Fibroblast of skin of abdomen (primary cell): ENCODE results near the gene SPECC1.
"Not testable (repeated sequence)": the region's sequence is repeated elsewhere in the genome, so short reads cannot be mapped to it uniquely, and the experiment has no call there.

ENCODE experiments used
- DNase-seq: peaks from one replicate; pipeline ENCODE4 v3.0.0-alpha.2; 2013

Gene SPECC1

DNA sequence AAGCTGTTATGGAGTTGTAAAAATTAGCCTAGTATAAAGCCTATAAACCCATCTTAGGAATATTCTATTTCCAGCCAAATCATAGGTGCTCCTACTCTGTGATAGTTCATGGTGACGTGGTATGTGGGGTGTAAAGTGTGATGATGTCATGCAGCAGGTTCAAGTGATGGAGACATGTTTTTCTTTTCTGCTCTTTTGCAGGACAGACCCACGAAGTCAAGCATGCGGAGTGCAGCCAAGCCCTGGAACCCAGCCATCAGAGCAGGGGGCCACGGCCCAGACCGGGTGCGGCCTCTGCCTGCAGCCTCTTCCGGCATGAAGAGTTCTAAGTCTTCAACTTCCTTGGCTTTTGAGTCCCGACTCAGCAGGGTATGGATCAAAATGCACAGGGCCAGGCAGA lies 87.3 kb downstream of the SPECC1 start:
- no peak for DNase-seq

DNA sequence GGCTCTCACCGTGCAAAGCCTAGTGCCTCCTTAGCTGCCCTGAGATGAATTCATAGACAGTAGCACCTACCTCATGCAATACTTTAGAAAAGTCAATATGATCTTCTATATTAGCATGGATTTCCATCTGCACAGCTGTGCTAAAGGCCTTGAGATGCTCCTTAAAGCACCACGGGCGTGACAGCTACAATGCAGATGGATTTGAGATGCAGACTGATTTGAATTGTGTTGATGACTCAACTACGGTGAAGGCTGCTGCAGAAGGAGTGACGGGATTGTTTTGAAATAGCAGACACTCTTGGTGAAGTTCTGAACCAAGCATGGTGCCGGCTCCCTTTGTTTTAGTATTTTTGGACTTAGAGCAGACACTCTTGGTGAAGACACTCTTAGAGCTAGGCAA lies 88.2 kb downstream of the SPECC1 start:
- DNase-seq, result no peak

DNA sequence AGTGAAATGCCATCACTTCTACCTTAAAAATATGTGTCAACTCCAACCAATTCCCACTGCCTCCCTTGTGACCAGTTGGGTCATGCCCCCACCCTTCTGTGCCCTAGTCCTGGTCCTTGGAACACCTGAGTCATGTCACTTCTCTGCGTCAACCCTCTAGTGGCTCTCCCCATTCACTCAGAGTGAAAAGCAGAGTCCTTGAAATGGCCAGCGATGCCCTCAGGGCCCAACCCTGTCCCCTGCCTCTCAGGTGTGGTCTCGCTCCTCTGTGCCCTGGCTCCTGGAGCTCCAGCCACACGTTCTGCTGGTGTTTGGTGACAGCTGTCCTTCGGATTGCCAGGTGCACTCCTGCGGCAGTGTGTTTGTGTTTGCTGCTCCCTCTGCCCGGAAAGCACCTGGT lies 89.2 kb downstream of the SPECC1 start:
- no peak for DNase-seq

DNA sequence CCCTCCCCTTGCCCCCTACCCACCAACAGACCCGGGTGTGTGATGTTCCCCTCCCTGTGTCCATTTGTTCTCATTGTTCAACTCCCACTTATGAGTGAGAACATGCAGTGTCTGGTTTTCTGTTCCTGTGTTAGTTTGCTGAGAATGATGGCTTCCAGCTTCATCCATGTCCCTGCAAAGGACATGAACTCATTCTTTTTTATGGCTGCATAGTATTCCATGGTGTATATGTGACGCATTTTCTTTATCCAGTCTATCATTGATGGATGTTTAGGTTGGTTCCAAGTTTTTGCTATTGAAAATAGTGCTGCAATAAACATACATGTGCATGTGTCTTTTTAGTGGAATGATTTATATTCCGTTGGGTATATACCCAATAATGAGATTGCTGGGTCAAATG lies 91.6 kb downstream of the SPECC1 start:
- not testable (repeated sequence) for DNase-seq

DNA sequence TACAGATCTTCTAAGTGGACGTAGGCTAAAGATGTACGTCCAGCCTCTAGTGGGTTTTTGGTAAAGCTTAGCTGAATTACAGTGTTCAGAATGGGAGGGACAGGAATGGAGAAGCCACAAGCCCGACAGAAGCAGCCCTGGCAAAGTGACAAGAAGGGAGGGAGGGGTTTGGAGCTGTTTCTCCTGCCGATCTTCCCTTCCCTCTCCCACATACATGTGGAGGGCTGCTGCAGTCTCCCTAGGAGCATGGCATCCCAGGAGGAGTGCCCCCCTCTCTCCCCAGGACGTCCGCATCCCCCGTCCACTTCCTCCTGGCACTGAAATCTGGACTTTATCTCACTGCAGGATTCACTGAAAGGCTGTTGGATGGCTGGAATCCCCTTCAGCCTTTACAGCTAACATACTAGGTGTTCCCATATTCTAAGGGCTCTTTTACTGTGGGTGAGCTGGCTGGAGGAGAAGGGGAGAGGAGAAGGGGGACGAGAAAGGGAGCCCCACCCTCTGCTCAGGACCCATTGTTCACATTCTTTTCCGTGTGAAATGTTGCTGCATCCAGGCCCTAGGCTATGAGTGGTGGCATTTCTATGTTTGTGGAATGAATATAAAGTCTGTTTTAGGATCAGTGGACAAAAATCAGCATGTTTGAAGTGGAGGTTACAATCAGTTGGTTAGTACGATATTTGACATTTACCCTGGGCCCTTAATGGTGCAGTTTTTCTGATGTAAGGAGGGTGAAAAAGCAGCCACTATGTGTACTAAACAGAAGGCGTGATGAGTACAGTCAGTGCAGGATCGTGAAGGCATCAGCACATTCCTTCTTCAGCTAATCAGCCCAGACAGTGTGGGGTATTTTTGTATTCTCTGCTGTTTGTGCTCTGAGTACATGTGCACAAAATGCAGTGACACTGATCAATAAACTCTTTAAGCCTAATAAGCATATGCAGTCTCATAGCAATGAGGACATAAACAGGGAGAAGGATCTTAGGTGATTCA lies 94.6 kb downstream of the SPECC1 start:
- DNase-seq, result peak; percentile 8

DNA sequence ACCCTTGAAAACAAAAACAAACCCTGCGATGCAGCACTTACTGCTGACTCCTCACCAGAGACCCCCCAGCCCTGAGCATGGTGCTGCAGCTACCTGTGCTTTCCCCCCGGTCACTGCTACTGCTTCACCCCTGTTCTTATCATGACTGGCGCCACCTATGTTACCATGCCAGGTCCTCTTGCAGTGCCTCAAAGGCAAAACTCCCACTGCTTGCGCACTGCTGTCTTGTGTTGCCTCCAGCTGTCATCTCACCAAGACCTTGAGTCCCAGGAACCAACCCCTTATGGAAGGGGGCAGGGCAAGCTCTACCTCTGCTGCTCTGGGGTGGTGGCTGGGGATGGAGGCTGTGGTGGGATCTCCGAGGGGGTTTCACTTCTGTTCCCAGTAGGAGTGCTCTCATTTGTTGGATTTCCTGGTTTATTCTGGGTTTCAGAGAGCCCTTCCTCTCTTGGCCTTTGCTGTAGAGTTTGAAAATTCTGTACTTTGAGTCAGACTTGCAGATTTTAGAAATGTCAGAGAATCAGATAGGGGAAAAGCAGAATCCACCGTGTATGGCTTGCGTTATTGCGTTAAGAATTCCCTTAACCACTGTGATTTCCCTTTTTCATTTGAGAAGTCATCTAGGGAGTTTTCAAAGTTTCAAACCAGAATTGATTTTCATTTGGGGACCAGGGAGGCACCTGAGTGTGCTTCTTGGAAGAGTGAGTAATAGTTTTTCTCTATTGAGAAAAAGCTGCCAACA lies 96.6 kb downstream of the SPECC1 start:
- no peak for DNase-seq

DNA sequence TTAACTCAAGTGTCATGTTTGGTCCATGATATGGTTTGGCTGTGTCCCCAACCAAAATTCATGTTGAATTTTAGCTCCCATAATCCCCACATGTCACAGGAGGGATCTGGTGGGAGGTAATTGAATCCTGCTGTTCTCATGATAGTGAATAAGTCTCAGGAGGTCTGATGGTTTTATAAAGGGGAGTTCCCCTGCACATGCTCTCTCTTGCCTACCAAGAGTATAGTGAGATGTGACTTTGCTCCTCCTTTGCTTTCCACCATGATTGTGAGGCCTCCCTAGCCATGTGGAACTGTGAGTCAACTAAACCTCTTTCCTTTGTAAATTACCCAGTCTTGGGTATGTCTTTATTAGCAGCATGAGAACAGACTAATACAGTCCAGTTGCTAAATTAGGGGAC lies 97.3 kb downstream of the SPECC1 start:
- not testable (repeated sequence) for DNase-seq

DNA sequence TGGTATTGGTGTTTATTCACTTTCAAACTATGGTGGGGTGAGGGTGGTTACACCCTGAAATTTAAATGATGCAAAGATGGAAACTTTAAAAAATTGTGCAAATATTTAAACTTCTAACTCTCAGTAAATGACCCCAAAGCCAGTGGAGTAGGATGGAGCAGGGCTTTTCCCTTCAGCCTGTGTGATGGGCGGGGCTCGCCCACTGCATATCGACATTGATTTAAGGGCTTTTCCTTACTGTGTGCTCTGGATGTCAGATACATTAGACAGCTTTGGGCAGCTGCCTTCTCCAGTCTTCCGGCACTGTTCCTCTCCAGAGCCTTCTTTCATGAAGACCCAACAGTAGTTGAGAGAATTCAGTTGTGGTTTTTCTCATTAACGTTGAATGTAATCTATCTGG lies 99.9 kb downstream of the SPECC1 start:
- no peak for DNase-seq

DNA sequence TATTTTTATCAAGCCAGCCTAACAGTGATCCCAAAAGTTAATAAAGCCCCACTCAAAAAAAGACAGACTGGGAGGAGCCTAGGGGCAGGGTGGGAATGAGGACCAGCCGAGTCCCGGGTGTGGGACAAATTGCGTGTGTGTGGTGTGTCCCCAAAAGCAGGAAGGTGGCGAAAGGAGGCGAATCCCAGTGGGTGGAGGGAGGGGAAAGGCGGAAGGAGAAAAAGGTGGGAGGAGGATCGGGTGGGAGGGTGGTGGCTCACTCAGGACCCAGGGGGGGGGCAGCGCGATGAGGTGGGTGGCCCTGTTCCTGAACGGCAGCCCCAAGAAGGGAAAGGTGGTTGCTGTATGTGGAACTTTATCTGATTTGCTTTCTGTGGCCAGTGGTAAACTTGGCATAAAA lies 102.4 kb downstream of the SPECC1 start:
- no peak for DNase-seq

DNA sequence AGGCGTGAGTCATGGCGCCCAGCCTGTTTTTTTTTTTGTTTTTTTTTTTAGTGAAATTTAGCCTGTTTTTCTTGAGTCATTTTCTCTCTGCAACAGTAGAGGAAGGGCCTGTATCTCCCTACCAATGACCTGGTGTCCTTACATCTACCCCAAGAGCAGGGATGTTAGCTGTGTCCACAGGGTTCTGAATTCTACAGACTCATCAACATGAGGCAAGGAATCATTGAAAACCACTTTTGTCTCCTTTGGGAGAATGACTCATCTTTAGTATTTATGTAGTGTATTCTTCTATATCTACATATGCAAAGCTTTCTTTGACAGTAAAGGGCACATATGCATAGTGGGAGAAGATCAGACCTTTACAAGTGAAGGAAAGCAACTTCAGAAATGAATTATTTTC lies 105.3 kb downstream of the SPECC1 start:
- peak; percentile 13 for DNase-seq

DNA sequence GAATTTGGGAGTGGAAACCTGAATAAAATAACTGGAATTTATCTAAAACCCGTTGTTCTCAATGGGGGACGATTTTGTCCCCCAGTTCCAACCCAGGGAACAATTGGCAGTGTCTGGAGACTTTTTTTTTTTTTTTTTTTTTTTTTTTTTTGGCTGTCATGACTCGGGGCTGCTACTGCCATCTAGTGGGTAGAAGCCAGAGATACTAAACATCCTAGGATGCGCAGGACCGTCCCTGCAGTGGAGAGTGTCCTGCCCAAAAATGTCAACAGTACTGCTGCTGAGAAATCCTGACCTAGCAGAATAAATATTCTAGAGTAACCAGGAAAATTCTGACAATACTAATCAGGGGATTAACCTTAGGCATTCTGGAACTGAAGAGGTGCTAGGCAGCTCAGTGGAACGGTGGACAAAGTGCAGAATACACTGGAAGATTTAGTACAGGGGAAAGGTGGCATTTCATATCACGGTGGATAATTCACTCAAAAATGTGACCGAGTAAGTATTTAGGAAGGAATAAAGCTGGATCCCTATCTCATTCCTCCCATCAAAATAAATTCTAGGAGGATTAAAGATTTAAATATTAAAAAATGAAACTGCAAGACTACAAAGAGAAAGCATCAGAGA lies 107.6 kb downstream of the SPECC1 start:
- peak; percentile 42 for DNase-seq

DNA sequence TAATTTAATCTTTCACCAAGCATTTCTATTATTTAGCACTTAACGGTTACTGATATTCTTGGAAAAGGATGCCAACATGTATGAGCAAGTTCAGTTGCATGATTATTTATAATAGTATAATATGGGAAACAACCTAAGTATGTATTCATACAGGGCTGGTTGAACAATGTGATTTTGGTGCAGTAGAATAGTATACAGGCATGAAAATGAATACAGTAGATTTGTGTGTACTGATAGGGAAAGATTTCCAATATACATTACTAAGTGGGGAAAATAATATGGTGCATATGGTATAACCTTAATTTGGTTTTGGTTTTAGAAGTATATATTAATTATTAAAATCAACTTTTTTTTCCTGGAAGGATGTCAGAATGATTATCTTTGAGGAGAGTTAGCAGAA lies 109.1 kb downstream of the SPECC1 start:
- no peak for DNase-seq

DNA sequence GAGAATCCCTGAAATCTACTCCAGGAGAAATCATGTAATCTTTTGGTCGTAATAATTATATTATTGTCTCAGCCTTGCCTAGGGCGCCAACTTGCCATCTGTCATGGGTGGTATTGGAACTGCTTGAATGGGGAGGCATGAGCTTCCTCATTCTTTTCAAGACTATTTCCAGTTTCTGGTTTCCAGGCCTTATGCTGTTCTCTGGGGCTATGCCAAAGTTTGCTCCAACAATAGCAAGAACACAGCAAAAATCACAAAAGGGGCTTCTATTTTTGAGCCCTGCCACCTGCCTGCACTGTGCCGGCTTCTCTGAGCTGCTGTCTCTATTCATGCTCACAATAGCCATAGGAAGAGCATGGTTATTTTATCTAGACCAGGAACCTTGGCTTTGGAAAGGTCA lies 111.7 kb downstream of the SPECC1 start:
- DNase-seq, result no peak

DNA sequence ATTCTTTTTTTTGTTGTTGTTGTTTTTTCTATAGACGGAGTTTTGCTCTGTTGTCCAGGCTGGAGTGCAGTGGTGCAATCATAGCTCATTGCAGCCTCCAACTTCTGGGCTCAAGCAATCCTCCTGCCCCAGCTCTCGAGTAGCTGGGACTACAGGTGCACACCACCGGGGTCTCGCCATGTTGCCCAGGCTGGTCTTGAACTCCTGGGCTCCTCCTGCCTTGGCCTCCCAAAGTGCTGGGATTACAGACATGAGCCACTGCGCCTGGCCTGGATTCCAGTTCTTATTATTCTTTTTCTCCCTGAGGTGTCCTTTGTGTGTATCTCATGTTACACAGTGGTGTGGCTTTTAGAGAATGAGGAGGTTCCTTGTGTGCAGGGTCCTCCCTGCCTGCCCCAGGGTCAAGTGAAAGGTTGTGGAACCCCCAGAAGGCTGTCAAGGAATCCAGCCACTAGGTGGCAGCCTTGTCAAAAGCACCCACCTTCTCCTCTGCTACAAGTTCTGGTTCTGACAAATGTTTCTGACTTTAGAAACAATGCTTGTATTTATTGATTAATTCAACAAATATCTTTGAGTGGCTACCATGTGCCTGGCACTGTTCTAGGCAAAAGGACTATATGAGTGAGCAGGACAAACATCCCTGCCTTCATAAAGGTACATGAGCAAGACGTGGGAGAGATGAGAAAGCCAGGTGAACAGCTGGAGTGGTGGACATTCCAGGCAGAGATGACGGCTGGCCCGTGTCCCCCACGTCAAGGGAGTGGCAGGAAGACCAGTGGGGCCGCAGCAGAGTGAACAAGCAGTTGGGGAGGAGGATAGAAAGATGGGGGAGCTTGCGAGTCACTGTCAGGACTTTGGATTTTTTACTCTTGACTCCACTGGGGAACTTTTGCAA lies 112.4 kb downstream of the SPECC1 start:
- DNase-seq, result peak; percentile 48

DNA sequence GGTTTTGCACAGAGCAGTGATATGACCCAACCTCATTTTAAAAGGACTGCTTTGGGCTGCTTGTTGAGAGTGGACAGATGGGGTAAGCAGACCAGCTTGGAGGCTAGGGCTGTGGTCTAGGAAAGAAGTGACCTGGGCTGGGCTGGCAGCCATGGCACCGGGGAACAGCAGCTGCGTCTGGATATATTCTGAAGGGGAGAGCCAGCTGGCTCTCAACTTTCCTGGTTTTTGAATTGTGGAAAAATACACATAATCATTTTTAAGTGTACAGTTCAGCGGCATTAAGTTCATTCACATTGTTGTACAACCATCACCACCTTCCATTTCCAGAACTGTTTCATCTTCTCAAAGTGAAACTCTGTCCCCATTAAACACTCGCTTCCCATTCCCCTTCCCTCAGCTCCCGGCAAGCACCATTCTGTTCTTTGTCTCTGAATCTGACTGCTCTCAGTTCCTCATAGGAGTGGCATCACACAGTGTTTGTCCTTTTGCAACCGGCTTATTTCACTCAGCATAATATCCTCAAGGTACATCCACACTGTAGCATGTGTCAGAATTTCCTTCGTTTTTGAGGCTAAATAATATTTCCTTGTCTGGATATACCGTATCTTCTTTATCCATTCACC lies 113.2 kb downstream of the SPECC1 start:
- no peak for DNase-seq

DNA sequence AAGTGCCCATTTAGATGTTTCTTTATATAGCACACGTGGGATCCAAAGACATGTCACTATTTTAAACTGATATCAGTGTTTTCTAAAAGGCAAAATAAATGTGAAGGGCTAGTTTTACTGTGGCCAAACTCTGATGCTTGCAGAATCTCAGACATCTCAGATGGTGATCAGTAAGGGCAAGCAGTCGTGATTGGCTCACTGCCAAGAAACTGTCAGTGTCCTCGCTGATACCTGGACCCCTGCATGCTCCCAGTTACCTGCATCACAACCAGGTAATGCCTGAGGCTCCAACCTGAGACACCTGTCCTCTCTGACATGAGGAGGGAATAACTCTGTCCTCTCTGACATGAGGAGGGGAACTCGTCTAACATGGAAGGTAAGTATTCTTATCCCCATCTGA lies 114.0 kb downstream of the SPECC1 start:
- no peak for DNase-seq

DNA sequence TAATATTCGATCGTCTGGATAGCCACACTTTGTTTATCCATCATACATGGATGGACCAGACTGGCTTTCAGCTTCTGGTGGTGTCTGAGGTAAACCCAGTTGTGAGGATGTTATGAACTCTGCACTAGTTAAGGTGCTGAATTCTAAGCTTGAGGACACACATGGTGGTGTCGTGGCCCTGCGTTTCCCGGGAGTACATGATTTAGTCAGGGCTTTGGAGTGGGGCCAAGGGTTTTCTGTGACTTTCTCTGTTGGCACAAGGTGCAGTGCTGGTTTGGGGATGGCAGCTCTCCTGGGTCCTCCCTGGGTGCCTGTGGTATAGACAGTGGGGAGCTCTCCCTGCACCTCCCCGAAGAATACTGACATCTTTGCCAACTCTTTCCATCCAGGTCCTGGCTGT lies 116.6 kb downstream of the SPECC1 start:
- no peak for DNase-seq

DNA sequence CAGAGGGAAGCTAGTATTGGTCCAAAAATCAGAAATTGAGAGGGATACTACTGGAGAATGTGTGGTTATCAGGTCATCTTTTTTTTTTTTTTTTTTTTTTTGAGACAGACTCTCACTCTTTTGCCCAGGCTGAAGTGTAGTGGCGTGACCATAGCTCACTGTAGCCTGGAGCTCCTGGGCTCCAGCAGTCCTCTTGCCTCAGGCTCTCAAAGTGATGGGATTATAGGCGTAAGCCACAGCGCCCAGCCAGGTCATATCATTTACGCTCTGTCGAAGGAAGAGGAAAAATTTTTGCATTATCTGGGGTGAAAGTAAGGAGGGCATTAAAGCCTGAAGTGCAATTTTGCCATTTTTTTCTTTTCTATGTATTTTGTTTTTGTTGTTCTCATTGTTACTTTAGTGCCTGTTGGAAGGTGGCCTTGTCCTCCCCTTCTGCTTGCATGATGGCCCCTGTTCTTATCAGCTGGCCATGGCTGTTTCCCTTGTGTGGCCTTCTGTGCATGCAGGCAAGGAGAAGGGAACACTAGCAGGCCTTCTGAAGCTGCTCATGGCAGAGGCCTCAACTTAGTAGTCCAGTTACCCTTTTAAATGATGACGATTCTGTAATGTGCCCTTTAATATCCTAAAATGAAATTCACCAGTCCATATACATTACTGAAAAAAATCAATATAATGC lies 118.3 kb downstream of the SPECC1 start:
- no peak for DNase-seq

DNA sequence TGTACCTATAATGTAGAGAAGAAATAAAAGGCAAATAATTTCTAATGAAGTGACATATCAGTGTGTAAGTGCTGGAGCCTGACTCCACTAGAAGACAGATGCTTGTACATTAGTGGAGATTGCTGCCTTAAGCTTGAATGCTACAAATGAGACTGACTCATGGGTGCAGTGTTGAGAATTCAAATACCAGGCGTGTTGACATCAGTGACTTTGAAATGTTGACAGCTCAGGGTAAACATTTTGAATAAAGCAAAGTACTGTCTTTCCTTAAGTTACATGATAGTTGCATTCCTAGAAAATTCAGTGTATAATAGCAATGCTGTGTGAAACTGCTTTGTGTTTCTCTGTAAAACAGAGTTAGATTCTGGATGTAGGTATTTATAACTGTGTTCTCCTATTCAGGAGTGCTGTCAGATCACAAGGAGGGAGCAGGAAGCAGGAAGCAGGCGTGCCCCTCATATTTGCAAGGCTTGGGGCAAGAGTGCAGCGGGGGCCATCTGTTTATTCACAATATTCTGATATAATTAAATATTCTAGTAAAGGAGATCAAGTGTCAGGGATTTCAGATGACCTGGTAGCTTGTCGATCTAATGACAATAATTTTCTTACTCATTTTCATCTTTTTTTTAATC lies 119.0 kb downstream of the SPECC1 start:
- DNase-seq, result peak; percentile 49

DNA sequence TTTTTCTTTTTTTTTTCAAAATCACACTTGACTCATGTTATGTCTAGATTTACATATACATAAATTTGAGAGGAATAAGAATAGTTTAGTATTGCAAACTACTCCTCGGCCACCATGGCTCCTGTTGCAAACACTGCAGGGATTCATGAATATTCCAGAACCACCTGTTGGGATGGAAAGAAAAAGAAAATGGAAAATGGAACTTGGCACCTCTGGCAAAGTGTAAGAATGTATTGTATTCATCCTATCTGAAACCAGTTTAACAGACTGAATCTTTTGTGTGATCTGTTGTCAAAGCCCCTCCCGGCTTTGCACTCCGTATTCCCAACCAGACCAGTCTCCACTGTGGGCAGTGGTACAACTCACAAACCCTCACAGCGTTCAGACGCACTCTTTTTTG lies 124.4 kb downstream of the SPECC1 start:
- no peak for DNase-seq
